Glomerular endothelial cell (primary cell): ENCODE results near the gene ABHD16A. TPM values are rescaled to one million over a fixed set of nuclear protein-coding genes. Genes with fewer than 3 reads are reported as not detected.

Experiments
- DNase-seq: peaks from one replicate; pipeline ENCODE4 v3.0.0-alpha.2; 2011; ENCODE audit warnings: low read depth, low spot score; ENCODE audit errors: extremely low read depth
- total RNA-seq: library from RNA; depleted of rRNA; stranded (reverse); fragments of >200 nt; gene quantifications from 2 replicates; pipeline ENCODE4 v1.2.3, GENCODE V29; 2015

Gene ABHD16A
- total RNA-seq, 1 donor from 2014 or later: 49.2 TPM

DNA sequence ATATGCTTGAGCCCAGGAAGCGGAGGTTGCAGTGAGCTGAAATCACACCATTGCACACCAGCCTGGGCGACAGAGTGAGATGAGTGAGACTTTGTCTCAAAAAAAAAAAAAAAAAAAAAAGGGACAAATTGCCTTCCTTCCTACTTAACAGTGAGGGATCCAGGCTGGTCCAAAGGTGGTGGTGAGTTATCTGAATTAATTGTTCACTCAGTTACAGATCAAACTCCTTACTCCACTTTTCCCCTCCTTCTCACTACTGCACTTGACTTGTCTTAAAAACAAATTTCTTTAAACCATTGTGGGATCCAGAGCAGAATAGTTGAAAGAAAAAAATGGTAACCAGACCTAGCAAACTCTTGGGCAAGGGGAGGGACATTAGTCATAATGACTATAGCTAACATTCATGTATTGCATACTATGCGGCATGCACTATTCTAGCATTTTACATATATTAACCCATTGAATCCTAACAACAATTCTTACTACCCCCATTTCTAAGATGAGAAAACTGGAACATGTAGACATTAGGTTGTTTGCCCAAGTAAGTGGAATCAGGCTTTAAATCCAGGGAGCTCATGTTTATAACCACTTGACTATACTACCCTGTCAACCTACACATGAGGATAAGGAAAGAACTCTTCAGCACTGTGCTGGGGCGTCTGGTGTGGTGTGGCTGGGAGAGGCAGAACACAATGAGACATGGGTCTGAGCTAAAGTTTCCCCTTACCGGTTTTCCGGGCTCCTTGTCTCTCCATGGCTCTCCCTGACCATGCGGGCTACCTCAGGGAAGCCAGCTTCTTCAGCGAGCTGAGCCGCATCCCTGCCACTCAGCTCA, 39.8 kb downstream of the ABHD16A start:
- no peak for DNase-seq

DNA sequence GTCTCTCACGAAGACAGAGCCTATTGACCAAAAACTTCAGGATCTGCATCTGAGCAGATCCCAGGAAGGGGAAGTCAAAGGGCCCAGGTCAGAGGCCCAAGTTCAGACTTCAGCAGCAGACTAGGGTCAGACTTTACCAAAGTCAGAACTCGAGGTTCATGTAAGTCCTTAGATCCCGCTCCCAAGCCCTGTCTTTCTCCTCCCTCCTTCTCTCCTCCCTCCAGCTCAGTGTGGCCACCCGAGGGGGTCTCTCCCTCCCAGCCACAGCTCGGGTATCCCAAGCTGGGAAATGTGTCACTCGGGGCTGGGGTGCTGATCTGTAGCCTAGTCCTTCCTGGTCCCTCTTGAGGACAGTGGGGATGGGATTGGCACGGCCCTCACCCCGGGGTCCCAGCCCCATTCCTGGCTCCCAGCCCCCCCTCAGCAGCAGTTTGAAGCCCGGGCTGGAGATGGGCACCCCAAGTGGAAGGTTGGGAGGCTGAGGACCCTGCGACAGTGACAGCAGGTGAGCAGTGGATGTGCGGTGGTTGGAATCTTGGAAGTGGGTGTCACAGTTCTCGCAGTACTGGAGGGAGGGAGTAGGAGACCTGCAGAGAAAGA, 40.9 kb downstream of the ABHD16A start:
- no peak for DNase-seq

- DNase-seq: no peak
These were observed 41.6 kb downstream of the ABHD16A start for GRCh38 chr6:31661262-31662123.

DNA sequence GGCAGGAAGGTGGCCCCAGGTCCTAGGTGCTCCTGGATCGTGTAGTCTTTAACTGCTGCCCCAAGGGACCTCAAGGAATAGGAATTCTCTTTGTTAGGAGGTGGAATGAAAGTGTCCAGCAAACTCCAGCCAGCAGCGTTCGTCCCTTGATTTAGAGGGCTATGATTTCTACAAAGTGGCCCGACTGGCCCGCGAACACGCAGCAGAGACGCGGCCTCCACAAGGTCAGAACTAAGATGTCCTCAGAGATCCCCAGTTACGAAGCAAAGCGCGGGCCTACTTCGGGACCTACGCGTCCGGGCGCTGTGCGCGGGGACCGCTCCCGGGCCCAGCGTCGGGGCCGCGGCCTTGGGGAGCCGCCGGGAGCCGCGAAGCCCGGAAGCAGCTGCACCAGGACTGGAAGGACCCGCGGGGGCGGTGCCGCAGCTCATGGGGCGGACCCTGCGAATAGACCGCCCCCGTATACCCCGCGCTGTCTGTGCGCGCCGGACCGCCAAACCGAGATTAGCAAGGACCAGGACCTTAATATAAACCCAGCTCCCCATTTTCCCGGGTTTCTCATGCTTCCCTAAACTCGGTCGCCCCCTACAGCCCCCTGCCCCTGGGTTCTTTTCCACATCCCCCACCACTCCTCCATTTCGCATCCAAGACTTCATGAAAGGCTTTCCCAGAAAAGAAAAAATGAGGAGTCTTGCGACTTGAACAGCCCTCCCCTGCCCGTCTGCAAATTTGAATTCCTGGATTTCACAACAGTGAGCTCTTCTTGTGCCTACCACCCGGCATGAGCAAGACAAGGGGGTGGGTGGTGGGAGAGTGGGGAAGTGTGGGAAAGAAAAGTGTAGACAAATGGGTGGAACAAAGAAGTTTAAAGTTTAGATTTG, 42.5 kb downstream of the ABHD16A start, which contains the start of gene C6orf47:
TSS of gene C6orf47 (minus strand) at position 398 of the 881 bp plus-strand sequence. CDS start 831 bp downstream, outside the sequence.
- no peak for DNase-seq

DNA sequence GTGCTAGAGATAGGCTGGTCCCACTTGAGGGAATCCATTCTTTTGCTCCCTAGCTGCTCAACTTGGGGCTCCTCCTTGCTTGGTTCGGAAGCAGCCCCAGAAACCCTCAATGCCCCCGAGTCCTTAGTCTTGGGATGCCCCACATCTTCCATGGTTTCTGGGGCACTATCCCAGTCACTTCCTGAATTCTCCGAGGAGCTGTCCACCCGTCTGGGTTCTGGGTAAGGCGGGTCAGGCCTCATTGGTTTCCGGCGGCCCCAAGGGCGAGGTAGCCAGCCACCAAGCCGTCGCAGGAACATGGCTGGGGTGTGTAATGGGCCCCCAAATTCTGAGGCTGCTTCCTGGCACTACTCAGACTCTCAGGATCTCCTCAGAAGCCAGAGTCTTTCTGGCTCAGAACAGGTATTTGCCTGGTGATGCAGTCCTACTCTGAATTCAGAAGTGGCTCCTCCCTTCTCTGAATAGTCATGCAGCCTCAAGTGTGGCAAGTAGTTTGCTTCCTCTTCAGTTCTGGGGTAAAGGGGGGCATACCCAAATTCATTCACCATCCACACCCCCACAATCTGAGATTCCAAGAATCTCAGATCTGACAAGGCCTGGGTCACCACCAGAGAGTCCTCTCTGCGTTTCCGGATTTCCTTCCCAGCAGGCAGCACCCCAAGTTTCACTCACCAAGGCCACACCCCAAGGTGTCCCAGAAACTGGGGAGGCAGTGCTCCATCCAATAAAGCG, 43.3 kb downstream of the ABHD16A start:
- no peak for DNase-seq

GRCh38 chr6:31658983-31659648, 44.0 kb downstream of the ABHD16A start:
- no peak for DNase-seq

DNA sequence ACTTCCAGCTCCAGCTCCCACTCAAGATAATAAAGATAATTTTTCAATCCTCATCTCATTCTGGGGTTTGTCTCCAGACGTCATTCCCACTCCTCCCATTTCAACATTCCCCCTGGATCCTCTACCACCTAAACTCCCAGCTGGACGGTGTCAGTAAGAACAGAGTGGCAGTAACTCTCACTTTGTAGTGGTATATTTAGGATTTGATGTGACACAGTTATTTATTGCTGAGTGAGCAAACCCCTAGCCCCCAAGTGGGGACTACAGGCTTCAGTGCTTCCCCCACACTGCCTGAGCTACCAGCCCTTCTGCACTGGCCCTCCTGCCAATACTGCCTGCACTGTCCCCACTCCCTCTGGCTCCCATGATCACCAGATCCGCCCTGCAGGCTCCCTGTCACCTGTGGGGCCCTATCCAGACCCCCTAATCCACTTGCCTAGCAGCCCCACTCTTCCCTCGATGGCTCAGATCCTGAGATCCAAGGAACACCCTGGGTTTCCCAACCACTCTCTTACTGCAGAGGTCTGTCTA, 44.9 kb downstream of the ABHD16A start:
- DNase-seq: no peak

DNA sequence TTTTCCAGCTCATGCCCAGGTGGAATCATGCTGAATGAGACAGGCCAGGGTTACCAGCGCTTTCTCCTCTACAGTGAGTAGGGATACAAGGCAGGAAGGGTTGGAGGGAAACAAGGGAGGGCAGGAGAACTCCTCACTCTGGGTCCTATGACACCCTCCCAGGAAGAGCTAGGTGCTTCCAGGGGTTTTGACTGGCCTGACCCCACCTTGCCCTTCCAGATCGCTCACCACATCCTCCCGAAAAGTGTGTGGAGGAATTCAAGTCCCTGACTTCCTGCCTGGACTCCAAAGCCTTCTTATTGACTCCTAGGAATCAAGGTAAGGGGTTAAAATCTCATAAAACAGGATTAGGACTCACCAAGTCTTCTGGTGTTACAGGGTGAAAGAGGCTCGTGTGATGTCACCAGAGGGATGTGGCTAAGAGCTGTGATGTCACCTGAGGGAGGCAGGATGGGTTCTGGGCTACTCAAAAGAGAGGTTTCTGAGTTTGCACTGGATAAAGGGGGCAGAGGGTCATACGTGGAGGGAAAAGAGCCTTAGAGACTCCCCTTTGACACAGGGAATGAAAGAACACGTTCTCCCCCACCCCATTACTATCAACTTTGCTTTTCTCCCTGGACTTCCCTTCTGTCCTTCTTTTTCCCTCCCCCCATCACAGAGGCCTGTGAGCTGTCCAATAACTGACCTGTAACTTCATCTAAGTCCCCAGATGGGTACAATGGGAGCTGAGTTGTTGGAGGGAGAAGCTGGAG, 45.5 kb downstream of the ABHD16A start:
- DNase-seq: no peak

- no peak for DNase-seq
These were observed 47.5 kb downstream of the ABHD16A start, which contains the start of gene APOM for GRCh38 chr6:31655349-31656237. APOM (plus strand) TSS chr6:31655894; CDS start chr6:31655967, 73 bp downstream.

- DNase-seq: no peak
These were observed 48.4 kb downstream of the ABHD16A start for GRCh38 chr6:31654574-31655348.

GRCh38 chr6:31652925-31653724, 50.0 kb downstream of the ABHD16A start:
- no peak for DNase-seq

- DNase-seq: peak; percentile 55
These were observed 51.4 kb downstream of the ABHD16A start for GRCh38 chr6:31651602-31652191.

GRCh38 chr6:31645325-31645724, 57.8 kb downstream of the ABHD16A start:
- no peak for DNase-seq

GRCh38 chr6:31643818-31644454, 59.2 kb downstream of the ABHD16A start:
- DNase-seq: no peak
